H9 (cell line): ENCODE results near the gene PAQR5. TPM values are rescaled to one million over a fixed set of nuclear protein-coding genes. Genes with fewer than 3 reads are reported as not detected.

Experiments used
- DNase-seq: peaks from one replicate; pipeline ENCODE4 v3.0.0-alpha.2; 2017
- H2AFZ ChIP-seq: one replicate; pipeline ENCODE4 v1.6.1; 2013; ENCODE audit warnings: mild to moderate bottlenecking, low read length, control low read depth, moderate library complexity
- H2AK5ac ChIP-seq: 2 replicates; pipeline ENCODE4 v1.6.1; 2013; ENCODE audit warnings: low read length, control low read depth, mixed read lengths; ENCODE audit not compliant: insufficient read length
- H2BK120ac ChIP-seq: one replicate; pipeline ENCODE4 v1.6.1; 2013; ENCODE audit warnings: low read depth, mild to moderate bottlenecking, low read length, control low read depth, inconsistent platforms; ENCODE audit not compliant: poor library complexity, severe bottlenecking
- H2BK12ac ChIP-seq: 2 replicates; pipeline ENCODE4 v1.6.1; 2013; ENCODE audit warnings: low read length, control low read depth, mixed read lengths, low read depth; ENCODE audit not compliant: insufficient read length
- H2BK15ac ChIP-seq: 2 replicates; pipeline ENCODE4 v1.6.1; 2013; ENCODE audit warnings: low read depth, low read length, control low read depth
- H2BK20ac ChIP-seq: one replicate; pipeline ENCODE4 v1.6.1; 2013; ENCODE audit warnings: low read depth, mild to moderate bottlenecking, low read length, control low read depth, inconsistent platforms; ENCODE audit not compliant: poor library complexity, severe bottlenecking
- H2BK5ac ChIP-seq: 2 replicates; pipeline ENCODE4 v1.6.1; 2013; ENCODE audit warnings: low read length, control low read depth, mixed read lengths; ENCODE audit not compliant: insufficient read length
- H3K14ac ChIP-seq: 2 replicates; pipeline ENCODE4 v1.6.1; 2013; ENCODE audit warnings: low read length, control low read depth; ENCODE audit not compliant: insufficient read depth
- H3K18ac ChIP-seq: 2 replicates; pipeline ENCODE4 v1.6.1; 2013; ENCODE audit warnings: low read depth, mild to moderate bottlenecking, mixed read lengths, low read length, control low read depth; ENCODE audit not compliant: insufficient read length
- H3K23ac ChIP-seq: 2 replicates; pipeline ENCODE4 v1.6.1; 2013; ENCODE audit warnings: low read length, control low read depth, mixed read lengths, low read depth; ENCODE audit not compliant: insufficient read length
- H3K23me2 ChIP-seq: 2 replicates; pipeline ENCODE4 v1.6.1; 2013; ENCODE audit warnings: low read depth, mild to moderate bottlenecking, mixed read lengths, low read length, control low read depth; ENCODE audit not compliant: insufficient read length, poor library complexity, severe bottlenecking
- H3K27ac ChIP-seq: 2 replicates; pipeline ENCODE4 v1.5.1; 2013; ENCODE audit warnings: low read length, control low read depth, mixed read lengths, low read depth; ENCODE audit not compliant: insufficient read length
- H3K27me3 ChIP-seq: 2 replicates; pipeline ENCODE4 v1.6.1; 2013; ENCODE audit warnings: low read length, control low read depth, inconsistent platforms; ENCODE audit not compliant: insufficient read depth
- H3K4ac ChIP-seq: 2 replicates; pipeline ENCODE4 v1.6.1; 2013; ENCODE audit warnings: low read depth, mild to moderate bottlenecking, control low read depth, inconsistent platforms, low read length, moderate library complexity
- H3K4me1 ChIP-seq: 2 replicates; pipeline ENCODE4 v1.6.1; 2013; ENCODE audit warnings: low read length, control low read depth, inconsistent platforms; ENCODE audit not compliant: insufficient read depth
- H3K4me2 ChIP-seq: 2 replicates; pipeline ENCODE4 v1.6.1; 2013; ENCODE audit warnings: low read length, control low read depth, mixed read lengths; ENCODE audit not compliant: insufficient read length, insufficient read depth
- H3K56ac ChIP-seq: 2 replicates; pipeline ENCODE4 v1.6.1; 2013; ENCODE audit warnings: low read depth, mild to moderate bottlenecking, mixed read lengths, low read length, control low read depth; ENCODE audit not compliant: insufficient read length
- H3K79me1 ChIP-seq: 2 replicates; pipeline ENCODE4 v1.6.1; 2013; ENCODE audit warnings: low read depth, mild to moderate bottlenecking, moderate library complexity, low read length, control low read depth, inconsistent platforms; ENCODE audit not compliant: insufficient read depth, poor library complexity, severe bottlenecking
- H3K79me2 ChIP-seq: 2 replicates; pipeline ENCODE4 v1.6.1; 2013; ENCODE audit warnings: low read length, control low read depth, inconsistent platforms; ENCODE audit not compliant: insufficient read depth
- H3K9ac ChIP-seq: 2 replicates; pipeline ENCODE4 v1.6.1; 2013; ENCODE audit warnings: low read length, control low read depth, mixed read lengths; ENCODE audit not compliant: insufficient read length; ENCODE audit errors: extremely low read depth
- H3K9me3 ChIP-seq: one replicate; pipeline ENCODE4 v1.6.1; 2013; ENCODE audit warnings: low read depth, low read length, inconsistent platforms; ENCODE audit not compliant: control insufficient read depth
- H3T11ph ChIP-seq: one replicate; pipeline ENCODE4 v1.6.1; 2013; ENCODE audit warnings: mild to moderate bottlenecking, low read length, control low read depth, inconsistent platforms
- H4K20me1 ChIP-seq: one replicate; pipeline ENCODE4 v1.6.1; 2013; ENCODE audit not compliant: control insufficient read depth, insufficient read length, insufficient read depth
- H4K5ac ChIP-seq: 2 replicates; pipeline ENCODE4 v1.6.1; 2013; ENCODE audit warnings: low read depth, mild to moderate bottlenecking, mixed read lengths, low read length, control low read depth; ENCODE audit not compliant: insufficient read length
- H4K8ac ChIP-seq: replicated peaks from 2 replicates; pipeline ENCODE4 v1.6.1; 2013; ENCODE audit warnings: low read length, control low read depth, mixed read lengths, low read depth; ENCODE audit not compliant: insufficient read length
- H4K91ac ChIP-seq: 2 replicates; pipeline ENCODE4 v1.6.1; 2013; ENCODE audit warnings: low read depth, mild to moderate bottlenecking, moderate library complexity, mixed read lengths, low read length, control low read depth; ENCODE audit not compliant: insufficient read length
- H3K27ac Mint-ChIP-seq, 3 experiments: 2 replicates in 2 of 3; 3 replicates in 1 of 3; pipeline ENCODE4 v1.8.0; 2020 to 2021; ENCODE audit warnings: mixed read lengths in 3 of 3, mild to moderate bottlenecking in 1 of 3, moderate library complexity in 1 of 3
- H3K27me3 Mint-ChIP-seq: 2 replicates; pipeline ENCODE4 v1.8.0; 2021; ENCODE audit warnings: low read depth, mild to moderate bottlenecking, moderate library complexity, mixed read lengths
- H3K36me3 Mint-ChIP-seq, 3 experiments: 2 replicates in 2 of 3; 3 replicates in 1 of 3; pipeline ENCODE4 v1.8.0; 2020 to 2021; ENCODE audit warnings: low read depth in 3 of 3, mixed read lengths in 3 of 3; ENCODE audit not compliant: insufficient read depth in 1 of 3
- H3K4me1 Mint-ChIP-seq, 2 experiments: 2 replicates each; pipeline ENCODE4 v1.8.0; 2020; ENCODE audit warnings: mixed read lengths in 2 of 2
- H3K4me3 Mint-ChIP-seq, 2 experiments: 2 replicates in 1 of 2; 3 replicates in 1 of 2; pipeline ENCODE4 v1.8.0; 2020 to 2021; ENCODE audit warnings: mild to moderate bottlenecking in 2 of 2, mixed read lengths in 2 of 2, moderate library complexity in 1 of 2
- H3K9me3 Mint-ChIP-seq, 2 experiments: 2 replicates in 1 of 2; 3 replicates in 1 of 2; pipeline ENCODE4 v1.8.0; 2020; ENCODE audit warnings: mild to moderate bottlenecking in 2 of 2, mixed read lengths in 2 of 2, moderate library complexity in 1 of 2
- WGBS: extraction: QIAGEN DNeasy Blood & Tissue Kit; methylation state at CpG from one replicate; pipeline ENCODE4 v1.1.7; 2013; ENCODE audit warnings: missing lambda C conversion rate, low lambda C conversion rate, mixed read lengths; ENCODE audit not compliant: insufficient read length; ENCODE audit errors: extremely low coverage; 5-methylcytosine and 5-hydroxymethylcytosine counted together
- total RNA-seq: library from RNA; stranded (reverse); gene quantifications from 2 replicates; pipeline ENCODE4 v1.2.1, GENCODE V29; 2021
- TF ChIP-seq, protein P1 (sequence below): fragments of 200-600 bp; sonication (generic); conservative IDR thresholded peaks from 3 replicates; pipeline ENCODE4 v1.8.0; 2021; ENCODE audit warnings: antibody characterized with exemption, mild to moderate bottlenecking

Gene PAQR5
- total RNA-seq, 1 experiment from 2014 or later: 1.6 TPM

- Mint-ChIP-seq H3K4me3 (no peak overlapping the region), H3K9me3 (no peaks in the 10 kb centered on the region), H3K4me1 (no peaks in the 10 kb centered on the region), H3K27ac (no peak overlapping the region), H3K36me3 (peaks cover 45 to 85% (median 85%) of the 10 kb centered on the region in 3 experiments; a peak in 6 of 7 replicates), H3K27me3 (no peaks in the 10 kb centered on the region)
- WGBS: no CpG with 5 or more reads among the region's 4 CpGs
- no peak overlapping the region for H3K4me2 ChIP-seq
- H2BK20ac ChIP-seq: no peak overlapping the region
- H4K91ac ChIP-seq: no peak overlapping the region
- no peak for DNase-seq
- no peaks in the 10 kb centered on the region for H4K20me1 ChIP-seq
- no peak overlapping the region for H2BK120ac ChIP-seq
- H3K23ac ChIP-seq: no peak overlapping the region
- no peaks in the 10 kb centered on the region for H3K27me3 ChIP-seq
- H2BK12ac ChIP-seq: no peak overlapping the region
- H3K56ac ChIP-seq: no peak overlapping the region
- no peak overlapping the region for H3K4ac ChIP-seq
- no peak overlapping the region for H3T11ph ChIP-seq
- no peak overlapping the region for H2AFZ ChIP-seq
- no peak overlapping the region for H4K5ac ChIP-seq
- H2BK15ac ChIP-seq: no peak overlapping the region
- H3K23me2 ChIP-seq: no peaks in the 10 kb centered on the region
- H3K79me1 ChIP-seq: no peaks in the 10 kb centered on the region
- TF ChIP-seq, protein P1, sequence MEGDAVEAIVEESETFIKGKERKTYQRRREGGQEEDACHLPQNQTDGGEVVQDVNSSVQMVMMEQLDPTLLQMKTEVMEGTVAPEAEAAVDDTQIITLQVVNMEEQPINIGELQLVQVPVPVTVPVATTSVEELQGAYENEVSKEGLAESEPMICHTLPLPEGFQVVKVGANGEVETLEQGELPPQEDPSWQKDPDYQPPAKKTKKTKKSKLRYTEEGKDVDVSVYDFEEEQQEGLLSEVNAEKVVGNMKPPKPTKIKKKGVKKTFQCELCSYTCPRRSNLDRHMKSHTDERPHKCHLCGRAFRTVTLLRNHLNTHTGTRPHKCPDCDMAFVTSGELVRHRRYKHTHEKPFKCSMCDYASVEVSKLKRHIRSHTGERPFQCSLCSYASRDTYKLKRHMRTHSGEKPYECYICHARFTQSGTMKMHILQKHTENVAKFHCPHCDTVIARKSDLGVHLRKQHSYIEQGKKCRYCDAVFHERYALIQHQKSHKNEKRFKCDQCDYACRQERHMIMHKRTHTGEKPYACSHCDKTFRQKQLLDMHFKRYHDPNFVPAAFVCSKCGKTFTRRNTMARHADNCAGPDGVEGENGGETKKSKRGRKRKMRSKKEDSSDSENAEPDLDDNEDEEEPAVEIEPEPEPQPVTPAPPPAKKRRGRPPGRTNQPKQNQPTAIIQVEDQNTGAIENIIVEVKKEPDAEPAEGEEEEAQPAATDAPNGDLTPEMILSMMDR: no peak
- no peak overlapping the region for H2AK5ac ChIP-seq
- H3K79me2 ChIP-seq: no peaks in the 10 kb centered on the region
- no peaks in the 10 kb centered on the region for H3K4me1 ChIP-seq
- H3K18ac ChIP-seq: no peak overlapping the region
- H3K9me3 ChIP-seq: no peaks in the 10 kb centered on the region
- no peak overlapping the region for H3K27ac ChIP-seq
- no peak overlapping the region for H2BK5ac ChIP-seq
- H3K9ac ChIP-seq: no peak overlapping the region
- no peak overlapping the region for H4K8ac ChIP-seq
- no peak overlapping the region for H3K14ac ChIP-seq
Observed at GRCh38 chr15:69436951-69437350, 138.2 kb downstream of the PAQR5 start.
